Osteoblast (primary cell): ENCODE measurements around the gene LRRC36. TPM values are rescaled to one million over a fixed set of nuclear protein-coding genes. Genes with fewer than 3 reads are reported as not detected.

ENCODE experiments used
- DNase-seq: peaks from one replicate; pipeline ENCODE4 v3.0.0; 2011; ENCODE audit warnings: low spot score, mixed read lengths; ENCODE audit not compliant: insufficient read length; ENCODE audit errors: missing footprints
- H2AFZ ChIP-seq: 2 replicates; pipeline ENCODE4 v1.6.0; 2011; ENCODE audit warnings: mild to moderate bottlenecking, low read length
- H3K27ac ChIP-seq: 2 replicates; pipeline ENCODE4 v1.5.1; 2011; ENCODE audit warnings: mild to moderate bottlenecking, low read depth, low read length, moderate library complexity
- H3K27me3 ChIP-seq: 2 replicates; pipeline ENCODE4 v1.6.0; 2012; ENCODE audit warnings: mild to moderate bottlenecking, control low read depth, inconsistent platforms, low read length, moderate library complexity; ENCODE audit not compliant: insufficient read depth
- H3K36me3 ChIP-seq: 2 replicates; pipeline ENCODE4 v1.5.1; 2011; ENCODE audit warnings: mild to moderate bottlenecking, low read length, control low read depth, moderate library complexity; ENCODE audit not compliant: insufficient read depth
- H3K4me1 ChIP-seq: 2 replicates; pipeline ENCODE4 v1.5.1; 2011; ENCODE audit warnings: mild to moderate bottlenecking, low read length, control low read depth, moderate library complexity; ENCODE audit not compliant: insufficient read depth
- H3K4me2 ChIP-seq: 2 replicates; pipeline ENCODE4 v1.6.0; 2011; ENCODE audit warnings: mild to moderate bottlenecking, low read length; ENCODE audit not compliant: insufficient read depth
- H3K4me3 ChIP-seq: fragments of 200-600 bp; sonication (generic); 3 replicates; pipeline ENCODE4 v1.5.1; 2012; ENCODE audit warnings: mild to moderate bottlenecking, low read length, inconsistent platforms; ENCODE audit not compliant: insufficient read depth
- H3K79me2 ChIP-seq: 2 replicates; pipeline ENCODE4 v1.6.0; 2012; ENCODE audit warnings: mild to moderate bottlenecking, low read length, control low read depth, inconsistent platforms; ENCODE audit not compliant: insufficient read depth
- H3K9me3 ChIP-seq: 2 replicates; pipeline ENCODE4 v1.5.1; 2011; ENCODE audit warnings: low read depth, low read length, control low read depth
- H4K20me1 ChIP-seq: 2 replicates; pipeline ENCODE4 v1.6.0; 2012; ENCODE audit warnings: mild to moderate bottlenecking, low read length, control low read depth; ENCODE audit not compliant: insufficient read depth
- total RNA-seq: library from RNA; depleted of rRNA; stranded (reverse); fragments of >200 nt; gene quantifications from 2 replicates; pipeline ENCODE4 v1.2.3, GENCODE V29; 2012
- TF ChIP-seq, protein P1 (sequence below): IDR thresholded peaks from 2 replicates; pipeline ENCODE4 v1.5.1; 2011; ENCODE audit warnings: mild to moderate bottlenecking, low read depth, low read length, moderate library complexity; ENCODE audit errors: extremely low read depth

The LRRC36 gene
- total RNA-seq, 1 donor, result not detected

DNA sequence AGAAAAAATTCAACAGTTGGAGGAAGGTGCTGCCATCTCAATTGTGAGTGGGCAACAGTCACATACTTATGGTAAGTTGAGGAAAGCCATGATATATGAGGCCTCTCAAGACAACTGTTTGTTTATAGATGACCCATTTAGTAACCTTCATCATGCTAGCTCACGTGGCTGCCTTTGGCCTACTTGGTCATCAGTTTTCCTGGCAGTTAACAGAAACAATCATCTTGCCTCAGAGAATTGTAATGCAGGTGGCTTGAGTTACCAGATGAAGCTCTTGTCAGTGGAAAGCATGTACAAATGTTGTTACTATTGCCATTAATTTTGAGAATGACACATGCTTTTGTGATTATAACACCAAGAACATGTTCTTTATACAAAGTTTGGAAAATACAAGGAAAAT lies 52.0 kb downstream of the LRRC36 start:
- no peaks in the 10 kb centered on the region for H3K79me2 ChIP-seq
- H2AFZ ChIP-seq, result no peak overlapping the region
- peak; percentile 29 for DNase-seq
- H3K4me1 ChIP-seq, result no peaks in the 10 kb centered on the region
- H3K4me2 ChIP-seq, result no peak overlapping the region
- no peak overlapping the region for H3K4me3 ChIP-seq
- TF ChIP-seq, protein P1, sequence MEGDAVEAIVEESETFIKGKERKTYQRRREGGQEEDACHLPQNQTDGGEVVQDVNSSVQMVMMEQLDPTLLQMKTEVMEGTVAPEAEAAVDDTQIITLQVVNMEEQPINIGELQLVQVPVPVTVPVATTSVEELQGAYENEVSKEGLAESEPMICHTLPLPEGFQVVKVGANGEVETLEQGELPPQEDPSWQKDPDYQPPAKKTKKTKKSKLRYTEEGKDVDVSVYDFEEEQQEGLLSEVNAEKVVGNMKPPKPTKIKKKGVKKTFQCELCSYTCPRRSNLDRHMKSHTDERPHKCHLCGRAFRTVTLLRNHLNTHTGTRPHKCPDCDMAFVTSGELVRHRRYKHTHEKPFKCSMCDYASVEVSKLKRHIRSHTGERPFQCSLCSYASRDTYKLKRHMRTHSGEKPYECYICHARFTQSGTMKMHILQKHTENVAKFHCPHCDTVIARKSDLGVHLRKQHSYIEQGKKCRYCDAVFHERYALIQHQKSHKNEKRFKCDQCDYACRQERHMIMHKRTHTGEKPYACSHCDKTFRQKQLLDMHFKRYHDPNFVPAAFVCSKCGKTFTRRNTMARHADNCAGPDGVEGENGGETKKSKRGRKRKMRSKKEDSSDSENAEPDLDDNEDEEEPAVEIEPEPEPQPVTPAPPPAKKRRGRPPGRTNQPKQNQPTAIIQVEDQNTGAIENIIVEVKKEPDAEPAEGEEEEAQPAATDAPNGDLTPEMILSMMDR, result no peak
- no peaks in the 10 kb centered on the region for H3K9me3 ChIP-seq
- H3K27ac ChIP-seq, result no peak overlapping the region
- no peaks in the 10 kb centered on the region for H4K20me1 ChIP-seq
- H3K27me3 ChIP-seq, result peaks cover 4% of the 10 kb centered on the region
- H3K36me3 ChIP-seq, result no peaks in the 10 kb centered on the region

DNA sequence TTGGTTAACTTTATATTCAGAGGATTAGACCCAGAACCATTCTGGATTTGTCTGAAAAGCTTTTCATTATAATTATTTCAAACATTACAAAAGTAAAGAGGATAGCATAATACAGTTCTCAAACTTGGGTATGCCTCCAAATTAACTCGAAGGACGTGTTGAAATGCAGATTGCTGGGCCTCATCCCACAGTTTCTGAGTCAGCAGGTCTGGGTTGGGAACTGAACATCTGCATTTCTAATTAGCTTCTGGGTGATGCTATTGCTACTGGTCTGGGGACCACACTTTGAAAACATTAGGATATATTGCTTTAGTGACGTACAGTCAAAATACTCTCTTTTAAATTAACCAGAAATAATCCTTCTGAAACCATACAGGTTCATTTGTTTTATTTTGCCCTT lies 56.7 kb downstream of the LRRC36 start:
- H3K4me3 ChIP-seq, result no peak overlapping the region

DNA sequence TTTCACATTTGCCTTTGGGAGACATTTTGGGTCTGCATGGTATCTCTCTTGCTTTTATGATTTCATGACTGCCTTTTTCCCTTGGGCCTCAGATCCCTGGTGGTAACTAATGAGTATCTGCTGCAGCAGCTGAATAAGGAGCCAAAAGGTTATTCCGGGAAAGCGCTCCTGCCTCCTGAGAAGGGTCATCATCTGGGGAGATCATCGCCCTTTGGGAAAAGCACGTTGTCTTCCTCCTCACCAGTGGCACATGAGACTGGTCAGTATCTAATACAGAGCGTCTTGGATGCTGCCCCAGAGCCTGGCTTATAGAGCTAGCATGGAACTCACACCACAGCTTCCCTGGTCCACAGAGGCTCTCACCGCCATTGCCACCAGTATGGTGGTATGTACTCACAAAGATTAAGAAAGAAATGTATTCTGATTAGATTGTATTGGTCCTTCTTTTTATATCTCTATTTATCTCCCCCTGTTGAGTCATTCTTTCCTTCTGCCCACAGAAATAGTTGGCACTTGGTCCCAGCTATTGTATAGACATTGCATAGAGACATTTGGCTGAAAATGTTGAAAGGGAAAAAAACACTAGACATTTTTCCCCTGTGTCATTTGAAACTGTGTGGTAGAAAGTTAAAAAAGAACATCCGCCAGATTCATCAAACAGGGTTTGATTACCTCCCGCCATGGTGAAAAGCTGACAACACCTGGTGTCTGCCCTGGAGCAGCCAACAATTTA lies 58.3 kb downstream of the LRRC36 start:
- no peaks in the 10 kb centered on the region for H3K9me3 ChIP-seq
- H3K4me1 ChIP-seq, result no peaks in the 10 kb centered on the region
- no peaks in the 10 kb centered on the region for H3K36me3 ChIP-seq
- no peak overlapping the region for H3K27ac ChIP-seq
- H2AFZ ChIP-seq, result no peak overlapping the region
- no peak overlapping the region for H3K4me2 ChIP-seq
- TF ChIP-seq, protein P1, result no peak
- peak; percentile 67 for DNase-seq
- peaks cover 21% of the 10 kb centered on the region for H3K27me3 ChIP-seq
- no peak overlapping the region for H3K4me3 ChIP-seq
- H3K79me2 ChIP-seq, result no peaks in the 10 kb centered on the region
- H4K20me1 ChIP-seq, result no peaks in the 10 kb centered on the region

More for the DNA sequence above, 56.7 kb downstream of the LRRC36 start:
- H3K27me3 ChIP-seq, result peaks cover 19% of the 10 kb centered on the region
- H3K9me3 ChIP-seq, result no peaks in the 10 kb centered on the region
- H3K27ac ChIP-seq, result no peak overlapping the region
- TF ChIP-seq, protein P1, result no peak
- H4K20me1 ChIP-seq, result no peaks in the 10 kb centered on the region
- no peak overlapping the region for H3K4me2 ChIP-seq
- no peak for DNase-seq
- no peaks in the 10 kb centered on the region for H3K4me1 ChIP-seq
- H2AFZ ChIP-seq, result no peak overlapping the region
- no peaks in the 10 kb centered on the region for H3K79me2 ChIP-seq
- H3K36me3 ChIP-seq, result no peaks in the 10 kb centered on the region

DNA sequence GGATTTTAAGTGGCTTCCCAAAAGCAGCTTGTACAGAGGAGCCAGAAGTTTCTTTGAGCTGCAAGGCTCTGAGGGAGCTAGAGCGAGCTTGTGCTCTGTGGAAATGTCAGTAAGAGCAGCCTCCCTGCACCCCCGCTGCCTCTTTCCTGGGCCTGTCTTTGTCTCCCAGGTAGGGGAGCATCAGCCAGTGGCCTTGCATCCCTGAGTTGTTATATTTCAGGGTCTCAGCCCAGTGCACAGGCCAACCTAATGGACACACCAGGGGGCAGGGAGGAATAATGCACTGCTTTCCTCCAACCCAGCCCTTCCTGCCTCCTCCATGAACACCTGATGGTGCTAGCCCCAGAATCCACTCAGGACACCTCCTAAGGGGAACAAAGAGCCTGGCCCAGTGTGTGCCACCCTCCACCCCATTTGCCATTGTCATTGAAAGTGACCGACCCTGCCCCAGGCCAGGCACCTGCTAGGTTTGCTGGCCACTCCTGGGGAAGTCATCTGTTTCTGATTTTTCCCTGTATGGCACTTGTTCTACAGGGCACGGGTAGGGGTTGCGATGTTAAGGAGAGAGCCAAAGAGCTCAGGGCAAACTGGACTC lies 60.3 kb downstream of the LRRC36 start:
- no peak overlapping the region for H3K4me3 ChIP-seq
- no peaks in the 10 kb centered on the region for H3K36me3 ChIP-seq
- no peak overlapping the region for H3K4me2 ChIP-seq
- TF ChIP-seq, protein P1, result no peak
- H3K27me3 ChIP-seq, result peaks cover 21% of the 10 kb centered on the region
- no peaks in the 10 kb centered on the region for H3K79me2 ChIP-seq
- H4K20me1 ChIP-seq, result no peaks in the 10 kb centered on the region
- no peaks in the 10 kb centered on the region for H3K9me3 ChIP-seq
- peak; percentile 77 for DNase-seq
- no peaks in the 10 kb centered on the region for H3K4me1 ChIP-seq
- H3K27ac ChIP-seq, result no peak overlapping the region
- H2AFZ ChIP-seq, result no peak overlapping the region
